ENCODE measurements around the gene EMILIN2.

GRCh38 chr18:2887470-2887869 lies 40.7 kb downstream of the EMILIN2 start:
- TF ChIP-seq CTCF (conservative IDR thresholded peaks at IDR 0.05; ENCODE audit: low read length) (no peak), EZH2phosphoT487 (IDR thresholded peaks at IDR 0.05; ENCODE audit: borderline replicate concordance, low read depth, low read length) (no peak)
